HCT116 (cell line): Measurements from ENCODE around the gene ACTN2.

ENCODE experiments used
- CEBPB ChIP-seq: IDR thresholded peaks from 2 replicates; pipeline ENCODE4 v1.6.1; 2012; ENCODE audit warnings: low read depth
- EGR1 ChIP-seq: IDR thresholded peaks from 2 replicates; pipeline ENCODE4 v1.6.1; 2012; ENCODE audit warnings: low read depth
- ELF1 ChIP-seq: IDR thresholded peaks from 2 replicates; pipeline ENCODE4 v1.6.1; 2012; ENCODE audit warnings: low read depth, borderline replicate concordance
- POLR2A ChIP-seq: IDR thresholded peaks from 2 replicates; pipeline ENCODE4 v1.7.0; 2011; ENCODE audit warnings: borderline replicate concordance; ENCODE audit not compliant: insufficient read depth, insufficient read length; ENCODE audit errors: extremely low read depth
- SIN3A ChIP-seq: IDR thresholded peaks from 2 replicates; pipeline ENCODE4 v1.6.1; 2012; ENCODE audit warnings: low read depth
- TF ChIP-seq, protein P1 (sequence below), 3 experiments: fragments of 200-600 bp in 1 of 3; sonication (generic) in 1 of 3; IDR thresholded peaks in 2 of 3; conservative IDR thresholded peaks in 1 of 3; 2 replicates each; pipeline ENCODE4 v1.5.1; 2012 to 2017; ENCODE audit warnings: low read depth in 2 of 3, low read length in 2 of 3, antibody characterized with exemption in 1 of 3, borderline replicate concordance in 1 of 3, control low read depth in 1 of 3, mild to moderate bottlenecking in 1 of 3, mixed read lengths in 1 of 3, mixed run types in 1 of 3, moderate library complexity in 1 of 3; ENCODE audit not compliant: insufficient read depth in 1 of 3
- TF ChIP-seq, protein P2 (sequence below): IDR thresholded peaks from 2 replicates; pipeline ENCODE4 v1.6.1; 2011; ENCODE audit warnings: mild to moderate bottlenecking, low read length, moderate library complexity; ENCODE audit not compliant: insufficient replicate concordance; ENCODE audit errors: extremely low read depth
- TF ChIP-seq, protein P3 (sequence below): IDR thresholded peaks from 2 replicates; pipeline ENCODE4 v1.6.1; 2012; ENCODE audit warnings: low read depth

- TF ChIP-seq, protein P1, sequence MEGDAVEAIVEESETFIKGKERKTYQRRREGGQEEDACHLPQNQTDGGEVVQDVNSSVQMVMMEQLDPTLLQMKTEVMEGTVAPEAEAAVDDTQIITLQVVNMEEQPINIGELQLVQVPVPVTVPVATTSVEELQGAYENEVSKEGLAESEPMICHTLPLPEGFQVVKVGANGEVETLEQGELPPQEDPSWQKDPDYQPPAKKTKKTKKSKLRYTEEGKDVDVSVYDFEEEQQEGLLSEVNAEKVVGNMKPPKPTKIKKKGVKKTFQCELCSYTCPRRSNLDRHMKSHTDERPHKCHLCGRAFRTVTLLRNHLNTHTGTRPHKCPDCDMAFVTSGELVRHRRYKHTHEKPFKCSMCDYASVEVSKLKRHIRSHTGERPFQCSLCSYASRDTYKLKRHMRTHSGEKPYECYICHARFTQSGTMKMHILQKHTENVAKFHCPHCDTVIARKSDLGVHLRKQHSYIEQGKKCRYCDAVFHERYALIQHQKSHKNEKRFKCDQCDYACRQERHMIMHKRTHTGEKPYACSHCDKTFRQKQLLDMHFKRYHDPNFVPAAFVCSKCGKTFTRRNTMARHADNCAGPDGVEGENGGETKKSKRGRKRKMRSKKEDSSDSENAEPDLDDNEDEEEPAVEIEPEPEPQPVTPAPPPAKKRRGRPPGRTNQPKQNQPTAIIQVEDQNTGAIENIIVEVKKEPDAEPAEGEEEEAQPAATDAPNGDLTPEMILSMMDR (IDR thresholded peaks at IDR 0.05 in 2 of 3, conservative IDR thresholded peaks at IDR 0.05 in 1 of 3; ENCODE audit: borderline replicate concordance in 1 of 3, insufficient read depth in 1 of 3, low read depth in 2 of 3, low read length in 2 of 3): no peak
- TF ChIP-seq, protein P2, sequence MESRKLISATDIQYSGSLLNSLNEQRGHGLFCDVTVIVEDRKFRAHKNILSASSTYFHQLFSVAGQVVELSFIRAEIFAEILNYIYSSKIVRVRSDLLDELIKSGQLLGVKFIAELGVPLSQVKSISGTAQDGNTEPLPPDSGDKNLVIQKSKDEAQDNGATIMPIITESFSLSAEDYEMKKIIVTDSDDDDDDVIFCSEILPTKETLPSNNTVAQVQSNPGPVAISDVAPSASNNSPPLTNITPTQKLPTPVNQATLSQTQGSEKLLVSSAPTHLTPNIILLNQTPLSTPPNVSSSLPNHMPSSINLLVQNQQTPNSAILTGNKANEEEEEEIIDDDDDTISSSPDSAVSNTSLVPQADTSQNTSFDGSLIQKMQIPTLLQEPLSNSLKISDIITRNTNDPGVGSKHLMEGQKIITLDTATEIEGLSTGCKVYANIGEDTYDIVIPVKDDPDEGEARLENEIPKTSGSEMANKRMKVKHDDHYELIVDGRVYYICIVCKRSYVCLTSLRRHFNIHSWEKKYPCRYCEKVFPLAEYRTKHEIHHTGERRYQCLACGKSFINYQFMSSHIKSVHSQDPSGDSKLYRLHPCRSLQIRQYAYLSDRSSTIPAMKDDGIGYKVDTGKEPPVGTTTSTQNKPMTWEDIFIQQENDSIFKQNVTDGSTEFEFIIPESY: no peak
- TF ChIP-seq ELF1 (no peak), CEBPB (no peak), EGR1 (no peak), POLR2A (no peak), SIN3A (no peak)
- TF ChIP-seq, protein P3, sequence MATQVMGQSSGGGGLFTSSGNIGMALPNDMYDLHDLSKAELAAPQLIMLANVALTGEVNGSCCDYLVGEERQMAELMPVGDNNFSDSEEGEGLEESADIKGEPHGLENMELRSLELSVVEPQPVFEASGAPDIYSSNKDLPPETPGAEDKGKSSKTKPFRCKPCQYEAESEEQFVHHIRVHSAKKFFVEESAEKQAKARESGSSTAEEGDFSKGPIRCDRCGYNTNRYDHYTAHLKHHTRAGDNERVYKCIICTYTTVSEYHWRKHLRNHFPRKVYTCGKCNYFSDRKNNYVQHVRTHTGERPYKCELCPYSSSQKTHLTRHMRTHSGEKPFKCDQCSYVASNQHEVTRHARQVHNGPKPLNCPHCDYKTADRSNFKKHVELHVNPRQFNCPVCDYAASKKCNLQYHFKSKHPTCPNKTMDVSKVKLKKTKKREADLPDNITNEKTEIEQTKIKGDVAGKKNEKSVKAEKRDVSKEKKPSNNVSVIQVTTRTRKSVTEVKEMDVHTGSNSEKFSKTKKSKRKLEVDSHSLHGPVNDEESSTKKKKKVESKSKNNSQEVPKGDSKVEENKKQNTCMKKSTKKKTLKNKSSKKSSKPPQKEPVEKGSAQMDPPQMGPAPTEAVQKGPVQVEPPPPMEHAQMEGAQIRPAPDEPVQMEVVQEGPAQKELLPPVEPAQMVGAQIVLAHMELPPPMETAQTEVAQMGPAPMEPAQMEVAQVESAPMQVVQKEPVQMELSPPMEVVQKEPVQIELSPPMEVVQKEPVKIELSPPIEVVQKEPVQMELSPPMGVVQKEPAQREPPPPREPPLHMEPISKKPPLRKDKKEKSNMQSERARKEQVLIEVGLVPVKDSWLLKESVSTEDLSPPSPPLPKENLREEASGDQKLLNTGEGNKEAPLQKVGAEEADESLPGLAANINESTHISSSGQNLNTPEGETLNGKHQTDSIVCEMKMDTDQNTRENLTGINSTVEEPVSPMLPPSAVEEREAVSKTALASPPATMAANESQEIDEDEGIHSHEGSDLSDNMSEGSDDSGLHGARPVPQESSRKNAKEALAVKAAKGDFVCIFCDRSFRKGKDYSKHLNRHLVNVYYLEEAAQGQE: no peak
These were observed 31.8 kb upstream of the ACTN2 start for GRCh38 chr1:236654511-236654910.
